Ovary (tissue), 9 donors: ENCODE measurements around the gene MGAT5B. TPM values are rescaled to one million over a fixed set of nuclear protein-coding genes. Genes with fewer than 3 reads are reported as not detected.

Source experiments
- DNase-seq, 5 donors: peaks; one replicate each; pipeline ENCODE4 v3.0.0-alpha.2; 2019 to 2020
- H3K27ac ChIP-seq, 2 donors: fragments of 200-600 bp; one replicate each; pipeline versions ENCODE4 v1.5.1 to v1.8.0; 2019 to 2022
- H3K27me3 ChIP-seq: fragments of 200-600 bp; one replicate; pipeline ENCODE4 v1.8.0; 2022
- H3K36me3 ChIP-seq: fragments of 200-600 bp; sonication (generic); one replicate; pipeline ENCODE4 v1.5.1; 2019
- H3K4me1 ChIP-seq: one replicate; pipeline ENCODE4 v1.8.1; 2013; ENCODE audit warnings: mild to moderate bottlenecking, moderate library complexity; ENCODE audit not compliant: insufficient read depth
- H3K4me3 ChIP-seq: fragments of 200-600 bp; sonication (generic); one replicate; pipeline ENCODE4 v1.5.1; 2017
- H3K9me3 ChIP-seq, 2 donors: fragments of 200-600 bp in 1 of 2; sonication (generic) in 1 of 2; one replicate each; pipeline versions ENCODE4 v1.5.1 to v1.8.1; 2013 to 2019; ENCODE audit warnings: mild to moderate bottlenecking in 1 of 2, moderate library complexity in 1 of 2
- CTCF ChIP-seq, 3 donors: fragments of 450-650 bp in 2 of 3; fragments of 200-600 bp in 1 of 3; IDR thresholded peaks; one replicate each; pipeline versions ENCODE4 v1.5.1 to v1.8.0; 2016 to 2022; ENCODE audit warnings: antibody characterized with exemption in 3 of 3, mild to moderate bottlenecking in 1 of 3
- EP300 ChIP-seq: sonication (generic); formaldehyde crosslinking; IDR thresholded peaks from one replicate; pipeline ENCODE4 v1.6.1; 2017; ENCODE audit warnings: antibody characterized with exemption
- POLR2A ChIP-seq: fragments of 450-650 bp; IDR thresholded peaks from one replicate; pipeline ENCODE4 v1.6.1; 2017; ENCODE audit warnings: antibody characterized with exemption, mild to moderate bottlenecking, moderate library complexity
- WGBS, 3 donors: extraction: QIAGEN DNeasy Blood & Tissue Kit in 1 of 3; methylation state at CpG; one replicate each; pipeline versions ENCODE4 v1.1.5 to v1.1.7; 2013 to 2017; 5-methylcytosine and 5-hydroxymethylcytosine counted together
- intact Hi-C, 4 donors: fragments of 100-400 bp; cut with DNase I; formaldehyde crosslinking; loops; one replicate each; pipeline versions ENCODE4 v1.11.0 to v1.15.1; 2022 to 2023
- polyA plus RNA-seq, 2 donors: library from polyadenylated mRNA; stranded (reverse); fragments of 200-250 nt in 1 of 2; fragments of 350-450 nt in 1 of 2; fragmentation: Illumina TruSeq in 1 of 2; extraction: RNeasy Lipid Tissue Mini Kit (QIAGEN cat#74804) in 1 of 2; gene quantifications; one replicate each; pipeline ENCODE4 v1.2.3, GENCODE V29; 2013 to 2014
- total RNA-seq, 7 donors: library from RNA; depleted of rRNA in 2 of 7; stranded (reverse); fragments of >200 nt in 2 of 7; fragmentation: NEBNext Ultra II Directional in 3 of 7; extraction: Animal tissue kit (Norgen Biotek cat#: 25700) in 3 of 7; gene quantifications; one replicate each; pipeline versions ENCODE4 v1.1.0 to v1.2.4, GENCODE V29; 2016 to 2023
- donor health status: DM: no; HTN: no; CAD: no; lungs with moderate emphysema.
- donor health status: DM: no; HTN: no; CAD: no.
- donor health status: Bipolar disorder and iron deficiency.
- donor health status: DM: yes; HTN: yes; CAD: no.
- donor health status: DM: no; HTN: no; CAD: no.
- donor health status: DM: yes; HTN: yes; CAD: no.

Gene MGAT5B
- total and polyA plus RNA-seq, 9 donors: 0.23 to 3.6 (median 0.77) TPM; not detected in 1

GRCh38 chr17:76883744-76884525 lies 15.7 kb downstream of the MGAT5B start:
- WGBS, 3 donors: 70 to 81% (median 73%) methylated on average over 10 of the region's 10 CpGs
- DNase-seq: no peak
- Histone ChIP-seq H3K36me3 (no peaks in the 10 kb centered on the region), H3K27ac (no peak overlapping the region), H3K4me1 (no peaks in the 10 kb centered on the region), H3K4me3 (no peak overlapping the region), H3K9me3 (no peaks in the 10 kb centered on the region), H3K27me3 (no peaks in the 10 kb centered on the region)
- intact Hi-C loops: no loop called here
- TF ChIP-seq CTCF (IDR thresholded peaks at IDR 0.05) (no peak), EP300 (no peak), POLR2A (no peak)

GRCh38 chr17:76884995-76885893 lies 17.0 kb downstream of the MGAT5B start:
- Histone ChIP-seq H3K4me3 (no peak overlapping the region), H3K9me3 (no peaks in the 10 kb centered on the region), H3K36me3 (no peaks in the 10 kb centered on the region), H3K4me1 (no peaks in the 10 kb centered on the region), H3K27ac (no peak overlapping the region), H3K27me3 (no peaks in the 10 kb centered on the region)
- DNase-seq: no peak
- TF ChIP-seq CTCF (IDR thresholded peaks at IDR 0.05) (no peak), POLR2A (no peak), EP300 (no peak)
- WGBS, 3 donors: 43 to 49% (median 45%) methylated on average over 16 of the region's 16 CpGs
- intact Hi-C loops: no loop called here

GRCh38 chr17:76885894-76886290 lies 17.7 kb downstream of the MGAT5B start:
- no peak overlapping the region for H3K27ac ChIP-seq
- H3K4me1 ChIP-seq: no peaks in the 10 kb centered on the region
- intact Hi-C loops: no loop called here
- 61 to 74% (median 71%) methylated on average over 5 of the region's 5 CpGs for WGBS, 3 donors
- no peak overlapping the region for H3K4me3 ChIP-seq
- H3K27me3 ChIP-seq: no peaks in the 10 kb centered on the region
- H3K36me3 ChIP-seq: no peaks in the 10 kb centered on the region
- DNase-seq: no peak
- H3K9me3 ChIP-seq: no peaks in the 10 kb centered on the region
- TF ChIP-seq POLR2A (no peak), EP300 (no peak), CTCF (IDR thresholded peaks at IDR 0.05) (no peak)

GRCh38 chr17:76886395-76886794 lies 18.2 kb downstream of the MGAT5B start:
- DNase-seq: no peak
- intact Hi-C loops: no loop called here
- no peak overlapping the region for H3K4me3 ChIP-seq
- no peaks in the 10 kb centered on the region for H3K4me1 ChIP-seq
- TF ChIP-seq POLR2A (no peak), EP300 (no peak), CTCF (IDR thresholded peaks at IDR 0.05) (no peak)
- H3K27ac ChIP-seq: no peak overlapping the region
- no peaks in the 10 kb centered on the region for H3K9me3 ChIP-seq
- 67 to 73% (median 69%) methylated on average over 5 of the region's 5 CpGs for WGBS, 3 donors
- H3K27me3 ChIP-seq: no peaks in the 10 kb centered on the region
- H3K36me3 ChIP-seq: no peaks in the 10 kb centered on the region
